GM18507 (cell line): ENCODE measurements around the gene ALDH3A2.
"Not testable (repeated sequence)": the region's sequence is repeated elsewhere in the genome, so short reads cannot be mapped to it uniquely, and the experiment has no call there.

Experiments
- DNase-seq: peaks from one replicate; pipeline ENCODE4 v3.0.0; 2011; ENCODE audit warnings: low read depth; ENCODE audit not compliant: insufficient read length; ENCODE audit errors: extremely low spot score
- FAIRE-seq: peaks from 2 replicates; lab custom pipeline; 2011; peaks lifted over from hg19 to GRCh38; lab: Jason Lieb, UNC

Gene ALDH3A2

DNA sequence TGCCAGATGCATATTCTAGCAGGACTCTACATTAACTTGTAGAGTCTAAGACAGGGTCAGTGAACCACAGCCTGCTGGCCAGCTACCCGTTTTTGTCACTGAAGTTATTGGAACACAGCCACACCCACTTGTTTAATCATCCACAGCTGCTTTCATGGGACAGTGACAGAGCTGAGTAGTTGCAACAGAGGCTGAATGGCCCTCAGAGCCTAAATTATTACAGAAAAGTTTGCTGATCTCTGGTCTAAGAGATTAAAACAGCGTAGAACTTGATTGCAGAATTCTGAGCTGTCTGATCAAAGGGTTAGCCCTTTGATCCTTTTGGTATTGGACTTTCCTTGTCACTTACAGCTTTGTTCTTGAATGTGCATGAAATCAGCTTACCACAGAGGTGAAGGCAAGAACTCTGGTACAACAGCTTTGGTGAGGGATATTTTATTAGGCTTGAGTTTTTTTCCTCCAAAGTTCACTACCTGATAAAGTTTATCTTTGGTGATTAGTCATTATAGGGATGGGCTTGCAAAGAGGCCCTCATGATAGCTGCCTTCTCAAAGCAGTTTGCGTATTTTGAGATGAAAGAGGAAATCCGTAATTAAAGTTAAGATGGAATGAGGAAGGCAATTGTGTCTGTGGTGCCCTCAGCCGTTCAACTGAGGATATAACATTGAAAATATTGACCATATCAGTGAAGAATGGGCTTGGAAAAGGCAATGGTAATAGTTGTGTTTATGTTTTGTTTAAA is 23.6 kb downstream of the ALDH3A2 start:
- no peak for DNase-seq
- FAIRE-seq = no peak

DNA sequence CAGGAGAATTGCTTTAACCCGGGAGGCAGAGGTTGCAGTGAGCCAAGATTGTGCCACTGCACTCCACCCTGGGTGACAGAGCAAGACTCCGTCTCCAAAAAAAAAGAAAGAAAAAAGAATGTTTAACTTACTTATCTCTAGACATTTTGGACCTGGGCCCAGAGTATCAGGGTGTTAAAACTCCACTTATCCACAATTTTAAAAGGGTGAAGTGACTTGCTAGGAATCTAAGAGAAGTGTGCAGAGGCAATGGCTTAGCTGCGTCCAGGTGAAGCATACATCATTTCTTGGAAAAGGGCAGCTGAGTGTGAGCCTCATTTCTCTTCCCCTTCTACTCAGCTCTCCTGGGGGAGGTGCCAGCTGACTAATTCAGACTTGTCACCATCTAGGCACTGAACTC is 25.1 kb downstream of the ALDH3A2 start:
- FAIRE-seq = no peak
- no peak for DNase-seq

DNA sequence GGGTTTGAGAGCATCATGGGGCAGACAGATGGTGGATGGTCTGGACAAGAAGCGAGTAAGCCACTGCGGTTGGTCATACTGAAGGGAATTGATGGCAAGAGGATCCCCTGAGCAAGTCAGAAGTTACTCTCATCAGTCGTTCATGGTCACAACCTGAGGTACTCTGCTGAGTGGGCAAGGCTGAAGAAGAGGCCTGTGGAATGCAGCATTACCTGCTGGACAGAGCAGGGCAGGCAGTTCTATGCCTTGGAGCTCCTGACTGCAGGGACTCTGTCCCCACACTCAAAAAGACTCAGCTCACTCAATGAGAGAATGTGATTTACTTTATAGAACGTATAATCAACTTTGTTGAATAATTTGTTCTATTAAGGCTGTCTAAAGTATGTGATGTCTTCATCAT is 28.3 kb downstream of the ALDH3A2 start:
- FAIRE-seq (no peak), DNase-seq (no peak)

DNA sequence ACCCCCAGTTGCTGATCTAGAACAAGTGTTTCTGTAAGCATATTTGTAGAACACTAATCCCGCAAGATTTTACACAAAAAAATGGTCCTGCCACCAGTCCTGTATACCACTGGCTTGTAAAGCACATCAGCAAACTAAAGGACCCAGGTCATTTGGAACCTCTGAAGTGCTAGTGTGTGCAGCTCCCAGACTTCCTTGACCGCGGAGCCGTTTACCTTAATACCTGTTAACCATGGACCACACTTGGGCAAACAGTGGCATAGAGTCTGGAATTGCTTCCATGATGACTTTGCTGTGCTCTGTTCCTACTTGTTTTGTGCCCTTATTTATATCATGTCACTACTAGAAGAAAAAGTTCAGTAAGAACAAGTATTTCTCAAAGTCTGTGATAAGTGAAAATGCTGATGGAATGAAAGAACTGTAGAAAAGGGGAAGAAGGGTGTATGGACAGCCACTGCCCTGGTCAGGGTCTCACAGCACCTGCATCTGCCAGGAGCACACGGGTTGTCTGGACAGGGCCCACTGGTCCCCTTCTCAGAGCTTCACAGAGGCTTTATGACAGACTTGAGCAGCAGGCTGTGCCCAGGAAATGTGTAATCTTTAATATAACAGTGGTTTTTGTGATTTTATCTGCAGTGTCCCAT is 29.3 kb downstream of the ALDH3A2 start:
- FAIRE-seq (no peak), DNase-seq (no peak)

DNA sequence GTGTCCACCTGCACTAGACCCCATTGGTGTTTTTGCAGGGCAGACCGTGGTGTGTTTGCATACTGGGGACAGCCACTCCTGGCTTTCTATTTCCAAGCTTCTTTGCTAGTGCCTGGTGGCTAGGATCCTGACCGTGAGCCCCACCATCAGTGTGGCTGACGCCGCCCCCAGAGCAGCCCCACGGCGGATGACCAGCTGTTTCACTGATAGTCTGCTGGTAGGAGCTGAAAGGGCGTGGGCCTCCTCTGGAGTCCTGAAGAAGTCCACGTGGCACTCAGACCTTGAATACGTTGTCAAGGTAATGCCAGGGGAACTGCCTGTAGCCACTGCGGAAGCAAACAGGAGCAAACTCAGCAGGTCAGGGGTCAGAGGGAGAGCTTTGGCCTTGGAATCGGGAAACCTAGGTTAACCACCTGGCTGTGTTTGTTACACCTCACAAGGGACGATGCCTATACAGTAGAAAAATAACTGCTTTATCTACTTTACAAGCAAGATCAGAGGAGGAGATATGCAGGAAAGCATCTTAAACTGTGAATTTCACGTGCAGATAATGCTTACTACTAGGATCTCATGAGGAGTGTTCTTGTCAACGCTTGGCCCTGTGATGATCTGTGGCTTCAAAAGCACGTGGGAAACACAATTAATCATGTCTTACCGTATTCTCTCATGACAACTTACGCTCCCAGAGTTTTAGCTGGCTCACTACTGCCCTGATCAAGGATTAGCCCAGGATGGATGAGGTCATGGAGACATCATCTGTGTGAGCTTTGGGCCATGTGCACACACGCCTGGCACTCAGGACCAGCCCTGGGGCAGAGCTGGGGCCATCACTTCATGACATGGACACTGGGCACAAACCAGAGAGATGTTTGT is 30.3 kb downstream of the ALDH3A2 start:
- no peak for FAIRE-seq
- DNase-seq = no peak

DNA sequence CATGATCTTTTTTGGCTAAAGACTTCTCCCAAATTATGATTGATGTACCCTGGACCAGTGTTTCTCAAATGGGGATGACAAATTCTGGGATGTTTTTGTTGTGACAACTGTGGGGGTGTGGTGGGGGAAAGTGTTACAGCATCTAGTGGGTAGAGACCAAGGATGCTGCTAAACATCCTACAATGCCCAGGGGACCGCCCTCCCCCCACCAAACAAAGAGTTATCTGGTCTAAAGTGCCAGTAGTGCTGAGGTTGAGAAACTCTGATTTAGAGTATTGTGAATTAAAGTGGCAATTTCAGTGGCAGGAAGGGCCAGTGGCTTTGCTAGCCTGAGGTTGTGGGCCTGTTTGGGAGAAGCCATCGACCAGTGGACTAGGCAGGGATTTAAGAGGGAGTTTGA is 34.6 kb downstream of the ALDH3A2 start:
- FAIRE-seq (no peak), DNase-seq (no peak)

DNA sequence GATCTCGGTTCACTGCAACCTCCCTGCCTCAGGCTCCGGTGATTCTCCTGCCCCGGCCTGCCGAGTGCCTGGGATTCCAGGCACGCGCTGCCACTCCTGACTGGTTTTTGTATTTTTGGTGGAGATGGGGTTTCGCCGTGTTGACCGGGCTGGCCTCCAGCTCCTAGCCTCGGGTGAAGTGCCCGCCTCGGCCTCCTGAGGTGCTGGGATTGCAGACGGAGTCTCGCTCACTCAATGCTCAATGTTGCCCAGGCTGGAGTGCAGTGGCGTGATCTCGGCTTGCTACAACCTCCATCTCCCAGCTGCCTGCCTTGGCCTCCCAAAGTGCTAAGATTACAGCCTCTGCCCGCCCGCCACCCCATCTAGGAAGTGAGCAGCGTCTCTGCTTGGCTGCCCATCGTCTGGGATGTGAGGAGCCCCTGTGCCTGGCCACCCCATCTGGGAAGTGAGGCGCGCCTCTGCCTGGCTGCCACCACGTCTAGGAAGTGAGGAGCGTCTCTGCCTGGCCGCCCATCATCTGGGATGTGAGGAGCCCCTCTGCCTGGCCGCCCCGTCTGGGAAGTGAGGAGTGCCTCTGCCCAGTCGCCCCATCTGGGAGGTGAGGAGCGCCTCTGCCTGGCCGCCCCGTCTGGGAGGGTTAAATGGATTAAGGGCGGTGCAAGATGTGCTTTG is 36.5 kb downstream of the ALDH3A2 start:
- not testable (repeated sequence) for DNase-seq, FAIRE-seq

DNA sequence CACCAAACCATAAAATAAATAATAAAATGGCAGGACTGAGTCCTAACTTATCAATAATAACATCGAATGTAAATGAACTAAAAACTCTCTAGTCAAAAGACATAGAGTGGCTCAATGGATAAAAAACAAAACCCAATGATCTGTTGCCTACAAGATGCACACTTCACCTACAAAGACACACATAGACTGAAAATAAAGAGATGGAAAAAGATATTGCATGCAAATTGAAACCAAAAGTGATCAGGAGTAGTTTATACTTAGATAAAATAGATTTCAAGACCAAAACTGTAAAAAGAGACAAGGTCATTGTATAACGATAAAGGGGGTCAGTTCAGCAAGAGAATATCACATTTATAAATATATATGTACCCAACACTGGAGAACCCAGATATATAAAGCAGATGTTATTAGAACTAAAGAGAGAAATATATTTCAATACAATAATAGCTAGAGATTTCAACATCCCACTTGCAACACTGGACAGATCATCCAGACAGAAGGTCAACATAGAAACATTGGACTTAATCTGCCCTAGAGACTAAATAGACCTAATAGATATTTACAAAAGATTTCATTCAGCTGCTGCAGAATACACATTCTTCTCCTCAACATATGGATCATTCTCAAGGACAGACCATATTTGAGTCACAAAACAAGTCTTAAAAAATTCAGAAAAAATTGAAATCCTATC is 38.0 kb downstream of the ALDH3A2 start:
- FAIRE-seq = no peak

DNA sequence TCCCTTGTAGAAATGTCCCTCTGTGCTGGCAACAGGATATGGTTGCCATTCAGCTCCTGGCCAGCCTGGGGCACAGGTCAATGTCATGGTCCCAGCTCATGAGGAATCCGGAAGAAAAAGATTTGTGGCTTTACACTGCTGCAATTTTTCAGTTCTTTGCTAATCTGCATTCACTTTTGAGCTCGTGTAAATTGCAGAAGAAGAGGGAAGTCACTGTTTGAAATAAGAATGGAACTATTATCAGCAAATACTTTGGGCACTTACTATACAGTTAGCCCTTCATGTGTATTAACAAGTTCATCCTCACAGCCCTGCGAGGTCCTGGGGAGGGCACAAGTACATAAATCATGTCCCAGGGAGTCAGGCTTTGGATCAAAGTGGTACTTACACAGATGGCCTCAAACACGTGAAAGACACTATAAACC is 53.7 kb downstream of the ALDH3A2 start:
- no peak for DNase-seq
- no peak for FAIRE-seq

More for the DNA sequence above, 38.0 kb downstream of the ALDH3A2 start:
- DNase-seq = no peak

DNA sequence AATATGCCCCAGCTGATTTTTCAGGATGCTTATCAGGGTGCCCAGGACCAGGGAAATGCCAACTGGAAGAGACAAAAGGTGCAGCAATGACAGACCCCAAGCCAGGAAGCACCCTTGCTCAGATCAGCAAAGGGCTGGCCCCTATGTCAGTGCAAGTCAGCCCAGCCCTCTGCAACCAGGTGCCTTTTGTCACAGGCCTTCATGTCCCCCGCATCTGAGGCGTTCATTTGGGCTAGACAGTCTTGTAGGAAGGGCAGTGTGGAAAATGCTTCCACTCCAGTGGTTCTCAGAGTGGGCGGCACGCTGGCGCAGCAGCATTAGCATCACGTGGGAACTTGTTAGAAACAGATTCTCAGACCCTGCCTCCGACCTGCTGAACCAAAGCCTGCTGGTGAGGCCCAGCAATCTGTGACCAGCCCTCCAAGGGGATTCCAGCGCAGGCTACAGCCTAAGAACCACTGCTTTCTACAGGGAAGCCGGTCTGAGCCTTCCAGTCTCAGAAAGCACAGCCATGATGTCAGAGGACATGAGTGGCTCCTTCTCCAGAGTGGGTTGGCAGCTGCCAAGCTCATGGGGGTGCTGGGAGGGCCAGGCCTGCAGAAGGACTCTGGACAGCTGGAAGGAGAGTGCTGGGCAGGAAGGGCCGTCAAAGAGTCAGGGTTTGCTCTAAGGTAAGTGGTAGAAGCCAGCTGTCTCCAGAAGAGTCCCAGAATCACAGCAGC is 54.7 kb downstream of the ALDH3A2 start:
- FAIRE-seq = no peak
- DNase-seq = no peak

DNA sequence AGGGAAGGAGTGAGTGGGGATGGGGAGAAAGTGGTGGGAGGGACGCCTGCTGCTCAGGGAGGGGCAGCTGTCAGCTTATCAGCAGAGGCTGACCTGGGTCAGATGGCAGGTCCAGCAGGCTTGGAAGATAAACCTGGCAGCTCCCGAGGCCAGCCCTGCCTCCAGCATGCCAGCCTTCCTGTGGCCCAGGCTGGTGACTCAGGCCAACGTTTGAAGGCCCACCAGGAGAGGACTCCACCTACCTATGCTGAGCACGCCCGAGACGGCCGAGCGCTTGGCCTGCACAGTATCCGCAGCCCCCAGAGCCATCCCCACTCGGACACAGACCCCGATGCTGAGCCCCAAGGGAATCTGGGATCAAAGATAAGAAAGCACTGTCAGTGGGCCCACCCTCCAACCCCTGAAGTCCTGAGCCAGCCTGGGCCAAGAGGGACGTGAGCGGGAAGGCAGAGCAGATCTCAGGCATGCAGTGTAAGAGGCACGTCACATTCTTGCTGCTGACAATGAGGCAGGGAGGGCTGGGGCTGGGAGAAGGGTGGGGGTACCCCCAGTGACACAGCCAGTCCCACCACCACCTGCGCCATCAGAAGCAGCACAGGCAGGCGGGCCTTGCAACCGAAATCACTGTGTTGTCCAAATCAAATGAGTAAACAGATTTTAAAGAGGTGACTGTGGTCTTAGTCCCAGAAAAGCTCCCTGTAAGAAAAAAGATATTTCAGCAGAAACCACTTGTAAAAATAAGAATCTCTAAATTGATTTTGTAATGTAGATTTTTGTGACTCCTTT is 55.5 kb downstream of the ALDH3A2 start:
- DNase-seq = no peak
- FAIRE-seq = no peak

DNA sequence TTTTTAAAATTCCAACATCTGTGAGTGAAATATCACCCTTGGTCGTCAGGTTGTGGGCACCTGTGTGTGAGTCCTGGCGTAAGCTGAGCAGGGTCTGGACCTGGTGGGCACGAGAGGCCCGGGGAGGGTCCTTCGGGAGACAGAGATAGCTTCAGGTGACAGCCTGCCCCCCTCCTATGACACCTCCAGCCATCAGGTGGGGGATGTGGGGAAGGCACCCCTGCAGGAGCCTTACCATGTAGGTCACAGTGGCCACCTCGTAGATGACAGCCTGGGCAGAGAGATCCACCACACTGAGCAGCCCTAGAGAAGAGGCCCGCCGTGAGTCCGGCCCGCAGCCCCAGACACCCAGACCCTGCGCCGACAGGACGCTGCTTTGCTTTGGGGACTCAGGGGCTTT is 56.6 kb downstream of the ALDH3A2 start:
- FAIRE-seq (no peak), DNase-seq (no peak)

DNA sequence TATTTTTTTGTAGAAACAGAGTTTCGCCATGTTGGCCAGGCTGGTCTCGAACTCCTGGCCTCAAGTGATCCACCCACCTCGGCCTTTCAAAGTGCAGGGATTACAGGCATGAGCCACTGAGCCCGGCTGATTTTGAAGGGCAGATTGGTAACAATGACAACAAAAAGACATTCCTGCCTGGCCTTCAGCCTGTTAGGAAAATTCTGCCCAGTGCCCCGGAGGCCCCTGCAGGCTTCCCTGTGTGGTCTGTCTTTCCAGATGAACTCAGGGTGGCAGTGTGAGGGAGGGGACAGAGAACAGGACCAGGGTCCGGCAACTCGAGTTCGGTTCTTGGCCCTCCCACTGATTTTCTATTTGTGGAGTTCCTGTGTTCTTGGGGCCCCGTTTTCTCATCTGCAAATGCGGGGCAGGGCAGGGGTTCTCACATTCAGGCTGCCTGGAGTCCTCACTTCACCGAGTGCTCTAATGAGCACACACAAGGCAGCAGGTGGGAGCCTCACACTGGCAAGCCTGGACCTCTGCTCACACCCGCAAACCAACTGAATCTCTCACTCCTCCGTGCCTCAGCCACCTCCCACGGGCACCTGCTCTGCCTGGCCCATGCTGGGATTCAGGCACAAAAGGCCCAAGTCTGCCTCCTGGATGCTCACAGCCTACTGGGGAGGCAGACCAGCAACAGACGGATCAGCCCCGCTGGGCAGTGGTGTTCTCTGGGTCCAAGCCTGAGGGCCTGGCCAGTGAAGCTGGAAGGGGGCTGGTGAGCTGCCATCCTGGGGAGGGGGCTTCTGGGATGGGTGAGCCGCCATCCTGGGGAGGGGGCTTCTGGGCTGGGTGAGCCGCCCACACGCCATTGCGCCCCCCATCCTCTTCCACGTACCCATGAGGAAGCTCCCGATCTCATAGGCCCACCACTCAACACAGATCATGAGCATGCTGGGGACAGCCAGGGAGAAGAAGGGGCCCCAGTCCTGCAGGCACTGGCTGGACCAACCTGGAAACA is 57.5 kb downstream of the ALDH3A2 start:
- FAIRE-seq (no peak), DNase-seq (no peak)

DNA sequence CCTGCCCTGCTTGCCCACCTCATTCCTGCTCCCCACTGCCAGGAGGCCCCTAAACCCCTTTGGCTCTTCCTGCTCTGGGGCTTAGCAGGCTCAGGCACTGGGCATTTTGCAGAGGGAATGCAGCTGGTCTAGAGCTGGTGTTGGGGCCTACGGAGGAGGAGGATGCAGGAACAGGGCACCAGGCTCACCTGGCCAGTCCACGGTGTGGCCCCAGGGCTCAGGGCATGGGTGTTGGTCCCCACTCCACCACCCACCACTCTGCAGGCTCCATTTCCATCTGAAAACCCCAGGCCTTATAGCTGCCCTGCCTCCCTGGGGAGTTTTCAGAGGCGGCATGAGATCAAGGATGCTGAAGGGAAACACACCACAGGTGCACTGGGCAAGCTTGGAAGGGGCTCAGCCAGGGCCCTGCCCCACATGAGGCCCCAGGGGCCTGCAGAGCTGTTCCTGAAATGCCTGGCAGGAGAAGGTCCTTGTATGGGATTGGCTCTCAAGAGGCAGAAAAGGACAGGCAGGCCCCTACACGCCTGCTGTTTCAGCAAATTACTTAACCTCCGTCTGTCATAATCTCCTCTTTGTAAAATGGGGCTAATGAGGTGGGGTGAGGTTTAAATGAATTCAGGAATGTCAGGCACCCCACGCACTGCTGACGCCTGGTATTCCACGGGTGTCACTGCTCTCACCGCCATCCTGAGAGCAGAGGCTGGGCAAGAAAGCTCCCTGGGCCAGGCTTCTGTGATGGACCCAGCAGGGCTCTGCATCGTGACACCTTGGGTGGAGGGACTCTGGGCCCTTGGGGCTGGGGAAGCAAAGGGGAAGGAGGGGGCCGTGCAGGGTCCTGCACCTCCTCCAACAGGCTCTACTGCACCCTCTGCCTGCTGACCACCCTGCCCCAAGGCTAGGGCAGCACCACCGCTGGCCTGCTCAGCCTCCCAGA is 58.5 kb downstream of the ALDH3A2 start:
- DNase-seq = no peak
- no peak for FAIRE-seq

DNA sequence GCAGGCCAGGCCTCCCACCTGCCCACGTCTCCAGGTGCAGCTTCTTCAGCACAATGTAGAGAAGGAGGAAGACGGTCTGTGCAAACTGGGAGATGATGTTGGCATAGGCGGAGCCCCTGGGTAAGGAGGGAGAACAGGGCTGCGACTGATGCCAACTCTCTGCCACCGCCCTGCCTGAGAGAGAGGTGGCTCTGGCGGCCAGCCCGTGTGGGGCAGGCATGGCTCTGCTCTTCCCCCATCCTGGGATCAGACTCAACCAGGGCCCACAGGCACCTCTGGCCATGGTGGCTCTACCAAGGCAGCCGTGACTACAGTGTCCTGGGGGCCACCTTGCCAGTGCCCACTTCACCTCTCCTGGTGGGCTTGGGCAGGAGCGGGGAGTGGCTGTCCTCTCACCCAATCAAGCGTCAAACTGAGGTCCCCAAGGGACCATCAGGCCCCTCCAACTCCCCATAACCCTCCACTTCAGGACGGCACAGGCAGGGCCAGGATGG is 59.2 kb downstream of the ALDH3A2 start:
- FAIRE-seq (no peak), DNase-seq (no peak)
